Measurements from ENCODE around the gene DNAJC7. TPM values are rescaled to one million over a fixed set of nuclear protein-coding genes. Genes with fewer than 3 reads are reported as not detected.

The DNAJC7 gene
- total RNA-seq, 2 donors from 2014 or later, result 82.7 to 103 TPM

- Histone ChIP-seq H3K4me3 (no peak overlapping the region), H3K4me1 (peaks cover 5% of the 10 kb centered on the region), H3K9me3 (no peaks in the 10 kb centered on the region), H3K9ac (ENCODE audit: low read depth in 2 of 2, low read length in 2 of 2) (no peak overlapping the region), H3K36me3 (no peaks in the 10 kb centered on the region), H3K27me3 (no peaks in the 10 kb centered on the region), H3K27ac (no peak overlapping the region)
- DNase-seq, result no peak
- TF ChIP-seq, protein P1, sequence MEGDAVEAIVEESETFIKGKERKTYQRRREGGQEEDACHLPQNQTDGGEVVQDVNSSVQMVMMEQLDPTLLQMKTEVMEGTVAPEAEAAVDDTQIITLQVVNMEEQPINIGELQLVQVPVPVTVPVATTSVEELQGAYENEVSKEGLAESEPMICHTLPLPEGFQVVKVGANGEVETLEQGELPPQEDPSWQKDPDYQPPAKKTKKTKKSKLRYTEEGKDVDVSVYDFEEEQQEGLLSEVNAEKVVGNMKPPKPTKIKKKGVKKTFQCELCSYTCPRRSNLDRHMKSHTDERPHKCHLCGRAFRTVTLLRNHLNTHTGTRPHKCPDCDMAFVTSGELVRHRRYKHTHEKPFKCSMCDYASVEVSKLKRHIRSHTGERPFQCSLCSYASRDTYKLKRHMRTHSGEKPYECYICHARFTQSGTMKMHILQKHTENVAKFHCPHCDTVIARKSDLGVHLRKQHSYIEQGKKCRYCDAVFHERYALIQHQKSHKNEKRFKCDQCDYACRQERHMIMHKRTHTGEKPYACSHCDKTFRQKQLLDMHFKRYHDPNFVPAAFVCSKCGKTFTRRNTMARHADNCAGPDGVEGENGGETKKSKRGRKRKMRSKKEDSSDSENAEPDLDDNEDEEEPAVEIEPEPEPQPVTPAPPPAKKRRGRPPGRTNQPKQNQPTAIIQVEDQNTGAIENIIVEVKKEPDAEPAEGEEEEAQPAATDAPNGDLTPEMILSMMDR (IDR thresholded peaks at IDR 0.05), result no peak
- intact Hi-C loops (cut with DNase I), result no loop called here
Observed at GRCh38 chr17:41928693-41929251, 88.5 kb downstream of the DNAJC7 start.

Other genes with a start within 250 kb of the DNAJC7 start
- gene JUP, start 230.7 kb downstream of the DNAJC7 start, total RNA-seq, result 100 to 1,000 TPM; 317 to 353 TPM
- gene P3H4, start 205.5 kb downstream of the DNAJC7 start, total RNA-seq, result 10 to 100 TPM in 1 of 2 donors, 1 to 10 TPM in 1; 8.5 to 16.7 TPM
- 10 to 100 TPM; 10.3 to 12.8 TPM for gene FKBP10, start 204.4 kb downstream of the DNAJC7 start, total RNA-seq
- 10 to 100 TPM; 19.5 to 20.2 TPM for gene NT5C3B, start 181.2 kb downstream of the DNAJC7 start, total RNA-seq
- not detected for gene KLHL10, start 179.6 kb downstream of the DNAJC7 start, total RNA-seq
- 10 to 100 TPM in 1 of 2 donors, 1 to 10 TPM in 1; 10.0 to 14.0 TPM for gene KLHL11, start 152.0 kb downstream of the DNAJC7 start, total RNA-seq
- gene ACLY, start 98.5 kb downstream of the DNAJC7 start, total RNA-seq, result 100 to 1,000 TPM; 135 to 145 TPM
- under 1 TPM; 0.15 to 0.19 TPM for gene ODAD4, start 86.8 kb downstream of the DNAJC7 start, total RNA-seq
- gene CNP, start 50.6 kb downstream of the DNAJC7 start, total RNA-seq, result 10 to 100 TPM; 44.7 to 49.4 TPM
- gene NKIRAS2, start 2.7 kb upstream of the DNAJC7 start, total RNA-seq, result 10 to 100 TPM; 25.8 to 26.3 TPM
- 1 to 10 TPM in 1 of 2 donors, under 1 TPM in 1; 0.84 to 1.2 TPM for gene C17orf113, start 33.2 kb upstream of the DNAJC7 start, total RNA-seq
- under 1 TPM; 0.20 to 0.32 TPM for gene ZNF385C, start 81.0 kb upstream of the DNAJC7 start, total RNA-seq
- 10 to 100 TPM; 10.6 to 11.3 TPM for gene DHX58, start 95.3 kb upstream of the DNAJC7 start, total RNA-seq
- gene KAT2A, start 103.9 kb upstream of the DNAJC7 start, total RNA-seq, result 10 to 100 TPM; 16.9 to 59.8 TPM
- gene HSPB9, start 105.4 kb upstream of the DNAJC7 start, total RNA-seq, result not detected
- 100 to 1,000 TPM; 148 to 171 TPM for gene RAB5C, start 137.6 kb upstream of the DNAJC7 start, total RNA-seq
- under 1 TPM in 1 of 2 donors, not detected in 1; 0.07 TPM for gene KCNH4, start 163.7 kb upstream of the DNAJC7 start, total RNA-seq
- not detected for gene HCRT, start 168.0 kb upstream of the DNAJC7 start, total RNA-seq
- gene GHDC, start 177.1 kb upstream of the DNAJC7 start, total RNA-seq, result 10 to 100 TPM; 20.6 to 23.0 TPM

All from colonic mucosa (tissue), 4 donors.